Pancreas (tissue), 10 donors: ENCODE data around the gene DCP2. TPM values are rescaled to one million over a fixed set of nuclear protein-coding genes. Genes with fewer than 3 reads are reported as not detected.
A peak's percentile ranks its signal among the peaks of the same experiment; 100 is the strongest.

Source experiments
- ATAC-seq, 4 donors: fragments of 200-7000 bp; cut with Tn5 transposase; one replicate each; pipeline versions ENCODE4 v1.8.0 to v1.9.1; 2020; ENCODE audit warnings: mild to moderate bottlenecking in 4 of 4, moderate library complexity in 4 of 4
- DNase-seq, 6 donors: peaks; one replicate each; pipeline ENCODE4 v3.0.0-alpha.2; 2020
- FAIRE-seq: peaks from 2 replicates; lab custom pipeline; 2012; peaks lifted over from hg19 to GRCh38; lab: Jason Lieb, UNC
- H3K27ac ChIP-seq, 4 donors: fragments of 200-600 bp; sonication (generic); 1 replicate in 3 of 4; 2 replicates in 1 of 4; pipeline versions ENCODE4 v1.5.0 to v1.8.0; 2020
- H3K27me3 ChIP-seq, 4 donors: fragments of 200-600 bp; one replicate each; pipeline ENCODE4 v1.8.0; 2021
- H3K36me3 ChIP-seq, 3 donors: fragments of 200-600 bp; sonication (generic) in 1 of 3; one replicate each; pipeline versions ENCODE4 v1.5.0 to v1.8.0; 2020 to 2021
- H3K4me1 ChIP-seq, 3 donors: fragments of 200-600 bp; one replicate each; pipeline ENCODE4 v1.8.0; 2021
- H3K4me3 ChIP-seq, 4 donors: fragments of 200-600 bp; sonication (generic) in 2 of 4; one replicate each; pipeline versions ENCODE4 v1.5.0 to v1.8.0; 2020 to 2021
- H3K9me3 ChIP-seq, 4 donors: fragments of 200-600 bp; one replicate each; pipeline ENCODE4 v1.8.0; 2021
- CTCF ChIP-seq, 4 donors: fragments of 200-600 bp; sonication (generic) in 3 of 4; IDR thresholded peaks; one replicate each; pipeline versions ENCODE4 v1.5.0 to v1.8.0; 2021; ENCODE audit warnings: antibody characterized with exemption in 4 of 4
- WGBS, 2 donors: extraction: QIAGEN DNeasy Blood & Tissue Kit; methylation state at CpG; one replicate each; pipeline ENCODE4 v1.1.7; 2013; 5-methylcytosine and 5-hydroxymethylcytosine counted together
- intact Hi-C, 3 donors: fragments of 100-400 bp; cut with DNase I; formaldehyde crosslinking; loops; one replicate each; pipeline versions ENCODE4 v1.11.1 to v1.14.2; 2022
- polyA plus RNA-seq, 2 donors: library from polyadenylated mRNA; stranded (reverse); fragments of 200-250 nt; gene quantifications; one replicate each; pipeline ENCODE4 v1.2.3, GENCODE V29; 2013
- total RNA-seq, 6 donors: library from RNA; stranded (reverse); fragmentation: NEBNext Ultra II Directional in 4 of 6; extraction: Animal tissue kit (Norgen Biotek cat#: 25700) in 4 of 6; gene quantifications; one replicate each; pipeline versions ENCODE4 v1.2.1 to v1.2.4, GENCODE V29; 2021 to 2023
- donor health status: healthy with polysubstance abuse.
- donor health status: DM: no; HTN: no; CAD: no; lungs with moderate emphysema.
- donor health status: DM: no; HTN: no; CAD: no.
- donor health status: control.
- donor health status: control.
- donor health status: Bipolar disorder and iron deficiency.
- donor health status: DM: yes; HTN: yes; CAD: no.
- donor health status: DM: no; HTN: no; CAD: no.
- donor health status: DM: no; HTN: no; CAD: no.
- donor health status: DM: yes; HTN: yes; CAD: no.

Gene DCP2
- total and polyA plus RNA-seq, 8 donors: 2.7 to 28.3 (median 11.5) TPM

- FAIRE-seq: no peak
- no peak for TF ChIP-seq CTCF (IDR thresholded peaks at IDR 0.05)
Measured at GRCh38 chr5:113029614-113030013, 53.0 kb downstream of the DCP2 start.

GRCh38 chr5:113031104-113031503, 54.5 kb downstream of the DCP2 start:
- H3K4me3 ChIP-seq: no peak overlapping the region
- H3K27ac ChIP-seq: no peak overlapping the region
- H3K36me3 ChIP-seq: peaks cover under 1 to 5% (median 3%) of the 10 kb centered on the region in 3 donors
- H3K9me3 ChIP-seq: no peaks in the 10 kb centered on the region
- no peaks in the 10 kb centered on the region for H3K4me1 ChIP-seq
- WGBS, 2 donors: 79 to 87% methylated on average over 8 of the region's 8 CpGs
- ATAC-seq (no peak), FAIRE-seq (no peak), DNase-seq (no peak)
- H3K27me3 ChIP-seq: no peaks in the 10 kb centered on the region
- TF ChIP-seq CTCF (IDR thresholded peaks at IDR 0.05): no peak
- intact Hi-C loops: no loop called here

More at GRCh38 chr5:113029614-113030013, 53.0 kb downstream of the DCP2 start:
- no peaks in the 10 kb centered on the region for H3K27me3 ChIP-seq
- no peaks in the 10 kb centered on the region for H3K4me1 ChIP-seq
- intact Hi-C loops: no loop called here
- WGBS, 2 donors: 75% methylated on average over 6 of the region's 6 CpGs
- H3K9me3 ChIP-seq: no peaks in the 10 kb centered on the region
- H3K27ac ChIP-seq: no peak overlapping the region
- ATAC-seq (peak in 1 of 4 donors; percentile 40), DNase-seq (no peak)
- H3K4me3 ChIP-seq: no peak overlapping the region
- H3K36me3 ChIP-seq: peaks cover 3 to 5% (median 3%) of the 10 kb centered on the region in 3 donors

GRCh38 chr5:113031557-113031956, 55.0 kb downstream of the DCP2 start:
- no peak for TF ChIP-seq CTCF (IDR thresholded peaks at IDR 0.05)
- Histone ChIP-seq H3K27me3 (no peaks in the 10 kb centered on the region), H3K4me1 (no peaks in the 10 kb centered on the region), H3K9me3 (no peaks in the 10 kb centered on the region), H3K4me3 (no peak overlapping the region), H3K27ac (no peak overlapping the region), H3K36me3 (peaks cover 0 to 5% (median 3%) of the 10 kb centered on the region in 3 donors)
- no peak for ATAC-seq
- intact Hi-C loops: no loop called here
- FAIRE-seq: no peak
- WGBS, 2 donors: 87 to 89% methylated on average over 2 of the region's 2 CpGs
- DNase-seq: no peak

- WGBS, 2 donors: 90% methylated on average over 13 of the region's 13 CpGs
- no peak for FAIRE-seq
- peak in 2 of 4 donors; percentile 39 to 58 for ATAC-seq
- intact Hi-C loops: no loop called here
- no peak for TF ChIP-seq CTCF (IDR thresholded peaks at IDR 0.05)
- no peaks in the 10 kb centered on the region for H3K4me1 ChIP-seq
- H3K9me3 ChIP-seq: no peaks in the 10 kb centered on the region
- no peak for DNase-seq
- H3K27ac ChIP-seq: no peak overlapping the region
- no peak overlapping the region for H3K4me3 ChIP-seq
- H3K27me3 ChIP-seq: no peaks in the 10 kb centered on the region
- no peaks in the 10 kb centered on the region for H3K36me3 ChIP-seq
Measured at GRCh38 chr5:113034182-113034773, 57.7 kb downstream of the DCP2 start.

GRCh38 chr5:113035096-113035495, 58.5 kb downstream of the DCP2 start:
- intact Hi-C loops: no loop called here
- H3K36me3 ChIP-seq: no peaks in the 10 kb centered on the region
- no peak for TF ChIP-seq CTCF (IDR thresholded peaks at IDR 0.05)
- H3K4me3 ChIP-seq: no peak overlapping the region
- H3K4me1 ChIP-seq: no peaks in the 10 kb centered on the region
- H3K27me3 ChIP-seq: no peaks in the 10 kb centered on the region
- ATAC-seq (no peak), FAIRE-seq (no peak), DNase-seq (no peak)
- 85 to 95% methylated on average over 1 of the region's 1 CpG for WGBS, 2 donors
- H3K9me3 ChIP-seq: no peaks in the 10 kb centered on the region
- H3K27ac ChIP-seq: no peak overlapping the region
